H9 (cell line): ENCODE results near the gene SCCPDH. TPM values are rescaled to one million over a fixed set of nuclear protein-coding genes. Genes with fewer than 3 reads are reported as not detected.

Experiments used
- DNase-seq: peaks from one replicate; pipeline ENCODE4 v3.0.0-alpha.2; 2017
- H2AFZ ChIP-seq: one replicate; pipeline ENCODE4 v1.6.1; 2013; ENCODE audit warnings: mild to moderate bottlenecking, low read length, control low read depth, moderate library complexity
- H2AK5ac ChIP-seq: 2 replicates; pipeline ENCODE4 v1.6.1; 2013; ENCODE audit warnings: low read length, control low read depth, mixed read lengths; ENCODE audit not compliant: insufficient read length
- H2BK120ac ChIP-seq: one replicate; pipeline ENCODE4 v1.6.1; 2013; ENCODE audit warnings: low read depth, mild to moderate bottlenecking, low read length, control low read depth, inconsistent platforms; ENCODE audit not compliant: poor library complexity, severe bottlenecking
- H2BK12ac ChIP-seq: 2 replicates; pipeline ENCODE4 v1.6.1; 2013; ENCODE audit warnings: low read length, control low read depth, mixed read lengths, low read depth; ENCODE audit not compliant: insufficient read length
- H2BK15ac ChIP-seq: 2 replicates; pipeline ENCODE4 v1.6.1; 2013; ENCODE audit warnings: low read depth, low read length, control low read depth
- H2BK20ac ChIP-seq: one replicate; pipeline ENCODE4 v1.6.1; 2013; ENCODE audit warnings: low read depth, mild to moderate bottlenecking, low read length, control low read depth, inconsistent platforms; ENCODE audit not compliant: poor library complexity, severe bottlenecking
- H2BK5ac ChIP-seq: 2 replicates; pipeline ENCODE4 v1.6.1; 2013; ENCODE audit warnings: low read length, control low read depth, mixed read lengths; ENCODE audit not compliant: insufficient read length
- H3K14ac ChIP-seq: 2 replicates; pipeline ENCODE4 v1.6.1; 2013; ENCODE audit warnings: low read length, control low read depth; ENCODE audit not compliant: insufficient read depth
- H3K18ac ChIP-seq: 2 replicates; pipeline ENCODE4 v1.6.1; 2013; ENCODE audit warnings: low read depth, mild to moderate bottlenecking, mixed read lengths, low read length, control low read depth; ENCODE audit not compliant: insufficient read length
- H3K23ac ChIP-seq: 2 replicates; pipeline ENCODE4 v1.6.1; 2013; ENCODE audit warnings: low read length, control low read depth, mixed read lengths, low read depth; ENCODE audit not compliant: insufficient read length
- H3K23me2 ChIP-seq: 2 replicates; pipeline ENCODE4 v1.6.1; 2013; ENCODE audit warnings: low read depth, mild to moderate bottlenecking, mixed read lengths, low read length, control low read depth; ENCODE audit not compliant: insufficient read length, poor library complexity, severe bottlenecking
- H3K27ac ChIP-seq: 2 replicates; pipeline ENCODE4 v1.5.1; 2013; ENCODE audit warnings: low read length, control low read depth, mixed read lengths, low read depth; ENCODE audit not compliant: insufficient read length
- H3K27me3 ChIP-seq: 2 replicates; pipeline ENCODE4 v1.6.1; 2013; ENCODE audit warnings: low read length, control low read depth, inconsistent platforms; ENCODE audit not compliant: insufficient read depth
- H3K4ac ChIP-seq: 2 replicates; pipeline ENCODE4 v1.6.1; 2013; ENCODE audit warnings: low read depth, mild to moderate bottlenecking, control low read depth, inconsistent platforms, low read length, moderate library complexity
- H3K4me1 ChIP-seq: 2 replicates; pipeline ENCODE4 v1.6.1; 2013; ENCODE audit warnings: low read length, control low read depth, inconsistent platforms; ENCODE audit not compliant: insufficient read depth
- H3K4me2 ChIP-seq: 2 replicates; pipeline ENCODE4 v1.6.1; 2013; ENCODE audit warnings: low read length, control low read depth, mixed read lengths; ENCODE audit not compliant: insufficient read length, insufficient read depth
- H3K56ac ChIP-seq: 2 replicates; pipeline ENCODE4 v1.6.1; 2013; ENCODE audit warnings: low read depth, mild to moderate bottlenecking, mixed read lengths, low read length, control low read depth; ENCODE audit not compliant: insufficient read length
- H3K79me1 ChIP-seq: 2 replicates; pipeline ENCODE4 v1.6.1; 2013; ENCODE audit warnings: low read depth, mild to moderate bottlenecking, moderate library complexity, low read length, control low read depth, inconsistent platforms; ENCODE audit not compliant: insufficient read depth, poor library complexity, severe bottlenecking
- H3K79me2 ChIP-seq: 2 replicates; pipeline ENCODE4 v1.6.1; 2013; ENCODE audit warnings: low read length, control low read depth, inconsistent platforms; ENCODE audit not compliant: insufficient read depth
- H3K9ac ChIP-seq: 2 replicates; pipeline ENCODE4 v1.6.1; 2013; ENCODE audit warnings: low read length, control low read depth, mixed read lengths; ENCODE audit not compliant: insufficient read length; ENCODE audit errors: extremely low read depth
- H3K9me3 ChIP-seq: one replicate; pipeline ENCODE4 v1.6.1; 2013; ENCODE audit warnings: low read depth, low read length, inconsistent platforms; ENCODE audit not compliant: control insufficient read depth
- H3T11ph ChIP-seq: one replicate; pipeline ENCODE4 v1.6.1; 2013; ENCODE audit warnings: mild to moderate bottlenecking, low read length, control low read depth, inconsistent platforms
- H4K20me1 ChIP-seq: one replicate; pipeline ENCODE4 v1.6.1; 2013; ENCODE audit not compliant: control insufficient read depth, insufficient read length, insufficient read depth
- H4K5ac ChIP-seq: 2 replicates; pipeline ENCODE4 v1.6.1; 2013; ENCODE audit warnings: low read depth, mild to moderate bottlenecking, mixed read lengths, low read length, control low read depth; ENCODE audit not compliant: insufficient read length
- H4K8ac ChIP-seq: replicated peaks from 2 replicates; pipeline ENCODE4 v1.6.1; 2013; ENCODE audit warnings: low read length, control low read depth, mixed read lengths, low read depth; ENCODE audit not compliant: insufficient read length
- H4K91ac ChIP-seq: 2 replicates; pipeline ENCODE4 v1.6.1; 2013; ENCODE audit warnings: low read depth, mild to moderate bottlenecking, moderate library complexity, mixed read lengths, low read length, control low read depth; ENCODE audit not compliant: insufficient read length
- H3K27ac Mint-ChIP-seq, 3 experiments: 2 replicates in 2 of 3; 3 replicates in 1 of 3; pipeline ENCODE4 v1.8.0; 2020 to 2021; ENCODE audit warnings: mixed read lengths in 3 of 3, mild to moderate bottlenecking in 1 of 3, moderate library complexity in 1 of 3
- H3K27me3 Mint-ChIP-seq: 2 replicates; pipeline ENCODE4 v1.8.0; 2021; ENCODE audit warnings: low read depth, mild to moderate bottlenecking, moderate library complexity, mixed read lengths
- H3K36me3 Mint-ChIP-seq, 3 experiments: 2 replicates in 2 of 3; 3 replicates in 1 of 3; pipeline ENCODE4 v1.8.0; 2020 to 2021; ENCODE audit warnings: low read depth in 3 of 3, mixed read lengths in 3 of 3; ENCODE audit not compliant: insufficient read depth in 1 of 3
- H3K4me1 Mint-ChIP-seq, 2 experiments: 2 replicates each; pipeline ENCODE4 v1.8.0; 2020; ENCODE audit warnings: mixed read lengths in 2 of 2
- H3K4me3 Mint-ChIP-seq, 2 experiments: 2 replicates in 1 of 2; 3 replicates in 1 of 2; pipeline ENCODE4 v1.8.0; 2020 to 2021; ENCODE audit warnings: mild to moderate bottlenecking in 2 of 2, mixed read lengths in 2 of 2, moderate library complexity in 1 of 2
- H3K9me3 Mint-ChIP-seq, 2 experiments: 2 replicates in 1 of 2; 3 replicates in 1 of 2; pipeline ENCODE4 v1.8.0; 2020; ENCODE audit warnings: mild to moderate bottlenecking in 2 of 2, mixed read lengths in 2 of 2, moderate library complexity in 1 of 2
- WGBS: extraction: QIAGEN DNeasy Blood & Tissue Kit; methylation state at CpG from one replicate; pipeline ENCODE4 v1.1.7; 2013; ENCODE audit warnings: missing lambda C conversion rate, low lambda C conversion rate, mixed read lengths; ENCODE audit not compliant: insufficient read length; ENCODE audit errors: extremely low coverage; 5-methylcytosine and 5-hydroxymethylcytosine counted together
- total RNA-seq: library from RNA; stranded (reverse); gene quantifications from 2 replicates; pipeline ENCODE4 v1.2.1, GENCODE V29; 2021
- TF ChIP-seq, protein P1 (sequence below): fragments of 200-600 bp; sonication (generic); conservative IDR thresholded peaks from 3 replicates; pipeline ENCODE4 v1.8.0; 2021; ENCODE audit warnings: antibody characterized with exemption, mild to moderate bottlenecking

Gene SCCPDH
- total RNA-seq, 1 experiment from 2014 or later = 20.7 TPM

DNA sequence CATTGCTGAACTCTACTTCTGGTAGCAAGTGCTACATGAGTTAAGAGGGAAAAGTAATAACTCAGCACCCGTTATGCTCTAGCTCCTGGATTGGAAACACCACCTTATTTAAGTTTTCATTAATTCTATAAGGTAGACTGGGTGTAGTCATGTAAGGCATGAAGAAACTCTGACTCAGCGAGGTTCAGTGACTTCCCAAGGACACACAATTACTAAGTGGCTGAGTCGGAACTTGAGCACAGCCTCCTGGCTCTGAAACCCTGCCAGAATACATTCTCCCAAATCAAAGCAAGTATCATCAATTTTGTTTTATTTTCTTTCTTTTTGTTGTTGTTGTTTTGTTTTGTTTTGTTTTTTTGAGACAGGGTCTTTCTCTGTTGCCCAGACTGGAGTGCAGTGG, 29.1 kb upstream of the SCCPDH start:
- H3K4me3 Mint-ChIP-seq = no peak overlapping the region

More for the DNA sequence above, 29.1 kb upstream of the SCCPDH start:
- no peak overlapping the region for H3T11ph ChIP-seq
- H2BK120ac ChIP-seq = no peak overlapping the region
- no peak overlapping the region for H2BK5ac ChIP-seq
- no peak overlapping the region for H3K27ac ChIP-seq
- no peak for DNase-seq
- no peaks in the 10 kb centered on the region for H3K4me1 ChIP-seq
- no peaks in the 10 kb centered on the region for H4K20me1 ChIP-seq
- no peak overlapping the region for H2AFZ ChIP-seq
- no peak overlapping the region for H2BK20ac ChIP-seq
- H3K27me3 ChIP-seq = no peaks in the 10 kb centered on the region
- H3K23me2 ChIP-seq = no peaks in the 10 kb centered on the region
- H3K9ac ChIP-seq = no peak overlapping the region
- no CpG with 5 or more reads among the region's 3 CpGs for WGBS
- no peak overlapping the region for H3K23ac ChIP-seq
- H3K27me3 Mint-ChIP-seq = peaks cover 15% of the 10 kb centered on the region
- H3K27ac Mint-ChIP-seq = no peak overlapping the region
- H3K14ac ChIP-seq = no peak overlapping the region
- no peaks in the 10 kb centered on the region for H3K79me1 ChIP-seq
- no peak overlapping the region for H4K8ac ChIP-seq
- peaks cover 6 to 11% (median 7%) of the 10 kb centered on the region in 3 experiments; a peak in 6 of 7 replicates for H3K36me3 Mint-ChIP-seq
- H3K4ac ChIP-seq = no peak overlapping the region
- no peak overlapping the region for H4K91ac ChIP-seq
- no peak overlapping the region for H2BK12ac ChIP-seq
- H2AK5ac ChIP-seq = no peak overlapping the region
- no peaks in the 10 kb centered on the region for H3K9me3 ChIP-seq
- H3K79me2 ChIP-seq = no peaks in the 10 kb centered on the region
- peaks cover 0 to 10% of the 10 kb centered on the region in 2 experiments; a peak in 3 of 4 replicates for H3K4me1 Mint-ChIP-seq
- no peak overlapping the region for H3K4me2 ChIP-seq
- H3K18ac ChIP-seq = no peak overlapping the region
- H3K56ac ChIP-seq = no peak overlapping the region
- H2BK15ac ChIP-seq = no peak overlapping the region
- H3K9me3 Mint-ChIP-seq = peaks cover 30 to 33% of the 10 kb centered on the region in 2 experiments
- TF ChIP-seq, protein P1, sequence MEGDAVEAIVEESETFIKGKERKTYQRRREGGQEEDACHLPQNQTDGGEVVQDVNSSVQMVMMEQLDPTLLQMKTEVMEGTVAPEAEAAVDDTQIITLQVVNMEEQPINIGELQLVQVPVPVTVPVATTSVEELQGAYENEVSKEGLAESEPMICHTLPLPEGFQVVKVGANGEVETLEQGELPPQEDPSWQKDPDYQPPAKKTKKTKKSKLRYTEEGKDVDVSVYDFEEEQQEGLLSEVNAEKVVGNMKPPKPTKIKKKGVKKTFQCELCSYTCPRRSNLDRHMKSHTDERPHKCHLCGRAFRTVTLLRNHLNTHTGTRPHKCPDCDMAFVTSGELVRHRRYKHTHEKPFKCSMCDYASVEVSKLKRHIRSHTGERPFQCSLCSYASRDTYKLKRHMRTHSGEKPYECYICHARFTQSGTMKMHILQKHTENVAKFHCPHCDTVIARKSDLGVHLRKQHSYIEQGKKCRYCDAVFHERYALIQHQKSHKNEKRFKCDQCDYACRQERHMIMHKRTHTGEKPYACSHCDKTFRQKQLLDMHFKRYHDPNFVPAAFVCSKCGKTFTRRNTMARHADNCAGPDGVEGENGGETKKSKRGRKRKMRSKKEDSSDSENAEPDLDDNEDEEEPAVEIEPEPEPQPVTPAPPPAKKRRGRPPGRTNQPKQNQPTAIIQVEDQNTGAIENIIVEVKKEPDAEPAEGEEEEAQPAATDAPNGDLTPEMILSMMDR = no peak
- no peak overlapping the region for H4K5ac ChIP-seq
